Right lobe of liver (tissue), 4 donors: Measurements from ENCODE around the gene OLA1.

Experiments used
- POLR2A ChIP-seq: fragments of 450-650 bp; IDR thresholded peaks from one replicate; pipeline ENCODE4 v1.6.1; 2017; ENCODE audit warnings: antibody characterized with exemption, mild to moderate bottlenecking
- TF ChIP-seq, protein P1 (sequence below), 4 donors: fragments of 200-600 bp in 3 of 4; fragments of 450-650 bp in 1 of 4; IDR thresholded peaks; one replicate each; pipeline versions ENCODE4 v1.5.1 to v1.8.0; 2016 to 2022; ENCODE audit warnings: antibody characterized with exemption in 4 of 4, mild to moderate bottlenecking in 2 of 4
- donor health status: DM: no; HTN: no; CAD: no.
- donor health status: DM: no; HTN: no; CAD: no.
- donor health status: DM: no; HTN: yes; CAD: no.

DNA sequence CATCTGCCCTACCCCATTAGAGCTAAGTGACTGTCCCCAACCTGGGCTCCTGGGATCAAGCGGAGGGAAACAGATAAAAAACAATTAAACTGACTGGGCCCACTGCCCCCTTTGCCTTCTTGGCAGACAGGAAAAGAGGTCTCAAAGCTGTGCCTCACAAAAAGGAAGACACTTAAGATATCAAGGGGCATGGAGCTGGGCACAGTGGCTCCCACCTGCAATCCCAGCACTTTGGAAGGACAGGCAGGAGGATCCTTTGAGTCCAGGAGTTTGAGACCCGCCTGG lies 208.0 kb downstream of the OLA1 start:
- TF ChIP-seq, protein P1, sequence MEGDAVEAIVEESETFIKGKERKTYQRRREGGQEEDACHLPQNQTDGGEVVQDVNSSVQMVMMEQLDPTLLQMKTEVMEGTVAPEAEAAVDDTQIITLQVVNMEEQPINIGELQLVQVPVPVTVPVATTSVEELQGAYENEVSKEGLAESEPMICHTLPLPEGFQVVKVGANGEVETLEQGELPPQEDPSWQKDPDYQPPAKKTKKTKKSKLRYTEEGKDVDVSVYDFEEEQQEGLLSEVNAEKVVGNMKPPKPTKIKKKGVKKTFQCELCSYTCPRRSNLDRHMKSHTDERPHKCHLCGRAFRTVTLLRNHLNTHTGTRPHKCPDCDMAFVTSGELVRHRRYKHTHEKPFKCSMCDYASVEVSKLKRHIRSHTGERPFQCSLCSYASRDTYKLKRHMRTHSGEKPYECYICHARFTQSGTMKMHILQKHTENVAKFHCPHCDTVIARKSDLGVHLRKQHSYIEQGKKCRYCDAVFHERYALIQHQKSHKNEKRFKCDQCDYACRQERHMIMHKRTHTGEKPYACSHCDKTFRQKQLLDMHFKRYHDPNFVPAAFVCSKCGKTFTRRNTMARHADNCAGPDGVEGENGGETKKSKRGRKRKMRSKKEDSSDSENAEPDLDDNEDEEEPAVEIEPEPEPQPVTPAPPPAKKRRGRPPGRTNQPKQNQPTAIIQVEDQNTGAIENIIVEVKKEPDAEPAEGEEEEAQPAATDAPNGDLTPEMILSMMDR (IDR thresholded peaks at IDR 0.05), result no peak
- TF ChIP-seq POLR2A, result no peak
